Erythroblast (primary cell): ENCODE results near the gene COP1.

Experiments used
- DNase-seq, 2 experiments: peaks; one replicate each; lab custom pipeline; 2025; lab: John Stamatoyannopoulos, UW
- GATA1 ChIP-seq: IDR thresholded peaks from 2 replicates; pipeline ENCODE4 v1.6.1; 2011; ENCODE audit warnings: low read depth, mild to moderate bottlenecking, control low read depth, low read length, moderate library complexity
- POLR2A ChIP-seq: IDR thresholded peaks from 2 replicates; pipeline ENCODE4 v1.6.1; 2011; ENCODE audit warnings: mild to moderate bottlenecking, low read length

Gene COP1

DNA sequence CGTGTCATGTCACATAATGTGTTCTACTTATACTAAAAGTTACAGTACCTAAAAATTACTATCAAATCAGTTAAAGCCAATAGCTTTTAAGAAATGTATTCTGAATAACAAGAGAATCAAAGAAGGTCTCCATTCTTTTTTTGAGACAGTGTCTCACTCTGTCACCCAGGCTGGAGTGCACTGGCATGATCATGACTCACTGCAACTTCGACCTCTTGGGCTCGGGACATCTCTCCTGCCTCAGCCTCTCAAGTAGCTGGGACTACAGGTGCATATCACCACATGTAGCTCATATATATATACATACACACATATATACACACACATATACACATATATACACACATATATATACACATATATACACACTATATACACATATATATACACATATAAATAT is 20.1 kb downstream of the COP1 start:
- TF ChIP-seq GATA1 (no peak), POLR2A (no peak)
- no peak for DNase-seq

DNA sequence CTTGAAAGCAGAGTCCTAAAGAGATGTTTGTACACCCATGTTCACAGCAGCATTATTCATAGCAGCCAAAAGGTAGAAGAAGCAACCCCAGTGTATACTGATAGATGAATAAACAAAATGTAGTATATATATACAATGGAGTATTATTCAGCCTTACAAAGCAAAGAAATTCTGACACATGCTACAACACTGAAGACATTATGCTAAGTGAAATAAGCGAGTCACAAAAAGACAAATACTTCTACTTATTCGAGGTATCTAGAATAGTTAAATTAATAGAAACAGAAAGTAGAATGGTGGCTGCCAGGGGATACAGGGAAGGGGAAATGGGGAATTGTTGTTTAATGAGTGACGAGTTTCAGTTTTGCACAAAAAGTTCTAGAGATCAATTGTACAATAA is 23.5 kb downstream of the COP1 start:
- TF ChIP-seq POLR2A (no peak), GATA1 (no peak)
- no peak for DNase-seq

DNA sequence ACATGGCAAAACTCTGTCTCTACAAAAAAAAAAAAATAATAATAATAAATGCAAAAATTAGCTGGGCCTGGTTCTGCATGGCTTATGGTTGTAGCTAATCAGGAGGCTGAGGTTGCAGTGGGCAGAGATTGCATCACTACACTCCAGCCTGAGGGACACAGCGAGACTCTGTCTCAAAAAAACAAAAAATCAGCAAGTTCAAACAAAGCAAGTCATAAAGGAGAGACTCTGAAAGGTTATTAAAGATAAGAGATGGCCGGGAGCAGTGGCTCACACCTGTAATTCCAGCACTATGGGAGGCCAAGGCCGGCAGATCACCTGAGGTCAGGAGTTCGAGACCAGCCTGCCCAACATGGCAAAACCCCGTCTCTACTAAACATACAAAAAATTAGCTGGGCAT is 28.8 kb downstream of the COP1 start:
- DNase-seq: no peak
- no peak for TF ChIP-seq GATA1
- no peak for TF ChIP-seq POLR2A

DNA sequence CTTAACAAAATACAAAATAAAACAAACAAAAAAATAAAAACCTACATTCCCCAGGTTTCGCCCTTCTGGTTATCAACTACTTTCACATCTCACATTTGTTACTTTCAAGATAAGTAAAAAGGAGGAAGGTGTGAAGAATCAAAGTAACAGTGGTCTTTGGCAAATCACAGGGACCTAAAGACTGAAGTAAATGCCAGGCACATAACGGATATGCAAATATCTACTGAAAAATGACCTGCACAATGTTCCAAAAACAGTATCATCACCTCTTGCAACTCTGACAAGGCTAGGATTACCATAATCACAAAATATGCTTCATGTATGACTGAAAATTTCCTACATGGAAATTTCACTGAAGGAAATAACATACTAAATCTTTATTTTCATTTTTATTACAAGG is 29.3 kb downstream of the COP1 start:
- TF ChIP-seq POLR2A (no peak), GATA1 (no peak)
- DNase-seq: no peak

DNA sequence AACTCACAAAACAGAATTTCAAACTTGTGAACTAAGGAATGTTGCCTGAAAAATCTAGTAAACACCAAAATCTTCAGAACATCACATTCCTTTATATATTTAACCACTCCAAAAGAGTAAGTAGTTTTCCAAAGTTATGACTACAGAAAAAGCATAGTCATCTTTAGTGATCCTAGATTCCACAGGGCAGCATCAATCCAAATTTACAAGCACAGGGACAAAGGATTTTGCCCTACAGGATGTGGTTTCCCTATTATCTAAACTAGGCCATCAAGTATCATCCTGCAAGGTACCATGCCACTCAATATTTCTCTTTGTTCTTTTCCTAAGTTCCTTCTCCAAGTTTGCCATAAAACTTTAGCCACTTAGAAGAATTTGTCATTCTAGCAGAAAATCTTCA is 33.0 kb downstream of the COP1 start:
- no peak for DNase-seq
- TF ChIP-seq POLR2A: no peak
- TF ChIP-seq GATA1: no peak

DNA sequence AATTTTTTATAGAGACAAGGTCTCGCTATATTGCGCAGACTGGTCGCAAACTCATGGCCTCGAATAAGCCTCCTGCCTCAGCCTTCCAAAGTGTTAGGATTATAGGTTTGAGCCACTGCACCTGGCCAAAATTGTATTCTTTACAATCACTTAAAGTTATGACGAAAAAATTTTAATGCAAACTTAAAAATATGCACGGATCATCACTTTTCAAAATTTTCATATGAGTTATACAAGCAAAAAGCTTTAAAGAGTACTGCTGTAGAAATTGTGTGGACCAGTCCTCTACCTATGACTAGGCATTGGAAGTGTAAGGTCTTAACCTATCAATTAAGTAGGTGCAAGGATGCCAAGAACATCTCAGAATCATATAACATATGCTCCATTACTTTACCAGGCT is 34.9 kb downstream of the COP1 start:
- no peak for DNase-seq
- no peak for TF ChIP-seq GATA1
- TF ChIP-seq POLR2A: no peak

DNA sequence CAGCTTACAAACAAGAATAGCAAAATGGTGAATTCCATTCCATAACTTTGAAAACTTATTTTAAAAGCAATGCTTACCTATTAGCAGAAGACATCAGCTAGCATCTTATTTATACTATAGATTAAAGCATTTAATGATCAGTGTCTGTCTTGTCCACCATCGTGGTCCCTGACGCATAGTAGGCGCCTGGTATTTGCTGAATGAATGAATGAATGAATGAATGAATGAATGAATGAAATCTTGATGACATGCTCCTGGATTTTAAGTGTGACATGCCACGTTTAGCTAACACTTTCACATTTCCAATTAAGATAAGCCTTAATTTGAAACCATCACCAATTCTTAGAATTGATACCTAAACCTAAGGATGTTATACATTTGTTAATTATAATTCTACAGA is 39.9 kb downstream of the COP1 start:
- no peak for DNase-seq
- TF ChIP-seq GATA1: no peak
- TF ChIP-seq POLR2A: no peak

DNA sequence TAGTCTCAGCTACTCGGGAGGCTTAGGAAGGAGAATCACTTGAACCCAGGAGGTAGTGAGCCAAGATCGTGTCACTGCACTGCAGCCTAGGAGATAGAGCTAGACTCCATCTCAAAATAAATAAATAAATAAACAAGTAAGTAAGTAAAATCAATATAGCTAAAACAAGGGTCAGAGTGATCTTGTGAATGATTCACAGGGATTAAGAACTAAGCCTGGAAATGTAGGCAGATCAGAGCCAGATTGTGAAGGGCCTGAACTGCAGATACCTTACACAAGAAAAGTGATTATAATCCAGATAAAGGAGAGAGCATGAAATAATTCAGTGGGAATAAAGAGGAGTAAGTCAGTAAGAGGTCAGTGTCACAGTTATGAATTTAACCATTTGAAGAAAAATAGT is 41.5 kb downstream of the COP1 start:
- DNase-seq: no peak
- TF ChIP-seq POLR2A (no peak), GATA1 (no peak)

DNA sequence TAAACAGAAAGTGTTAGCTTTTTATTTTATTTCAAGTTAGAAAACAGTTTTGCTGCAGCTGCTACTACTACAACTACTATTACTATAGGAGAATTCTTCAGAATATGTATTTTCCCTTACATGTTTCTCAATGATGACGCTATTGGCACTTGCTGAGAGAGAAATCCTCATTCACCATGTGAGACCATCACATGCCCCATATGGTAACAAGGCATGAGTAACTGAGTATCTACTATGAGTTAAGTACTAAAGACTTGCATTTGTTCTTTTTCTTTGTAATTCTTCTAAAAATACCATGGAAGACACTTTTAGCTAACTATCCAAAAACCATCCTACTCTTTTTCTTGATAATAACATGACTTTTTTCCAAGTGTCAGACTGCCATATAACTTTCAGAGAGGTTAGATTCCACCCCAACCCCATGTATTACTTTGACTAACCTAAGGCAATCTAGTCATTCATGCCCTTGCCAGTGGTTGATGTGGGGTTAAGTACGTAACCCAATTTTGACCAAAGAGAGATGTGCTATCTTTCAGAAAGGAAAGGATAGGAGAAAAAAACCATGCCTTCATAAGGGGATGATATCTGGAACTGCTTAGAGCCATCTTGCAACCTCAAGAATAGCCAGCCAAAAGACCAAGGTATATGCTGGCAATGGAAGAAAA is 42.9 kb downstream of the COP1 start:
- no peak for TF ChIP-seq GATA1
- no peak for TF ChIP-seq POLR2A
- no peak for DNase-seq

DNA sequence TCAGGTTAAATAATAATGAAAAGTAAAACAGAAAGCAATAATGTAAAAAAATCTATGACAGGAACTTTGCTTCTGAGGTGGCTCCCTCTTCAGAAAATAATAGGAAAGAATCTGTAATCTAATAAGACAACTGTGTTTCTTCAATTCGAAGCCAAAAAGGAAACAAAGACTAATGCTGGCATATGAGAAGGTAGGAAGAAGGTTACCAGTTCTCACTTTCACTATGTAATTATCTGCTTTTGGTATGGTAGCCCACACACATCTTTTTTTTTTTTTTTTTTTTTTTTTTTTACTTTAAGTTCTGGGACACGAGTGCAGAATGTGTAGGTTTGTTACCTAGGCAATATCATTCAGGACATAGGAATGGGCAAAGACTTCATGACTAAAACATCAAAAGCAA is 47.1 kb downstream of the COP1 start:
- DNase-seq: no peak
- no peak for TF ChIP-seq POLR2A
- TF ChIP-seq GATA1: no peak

DNA sequence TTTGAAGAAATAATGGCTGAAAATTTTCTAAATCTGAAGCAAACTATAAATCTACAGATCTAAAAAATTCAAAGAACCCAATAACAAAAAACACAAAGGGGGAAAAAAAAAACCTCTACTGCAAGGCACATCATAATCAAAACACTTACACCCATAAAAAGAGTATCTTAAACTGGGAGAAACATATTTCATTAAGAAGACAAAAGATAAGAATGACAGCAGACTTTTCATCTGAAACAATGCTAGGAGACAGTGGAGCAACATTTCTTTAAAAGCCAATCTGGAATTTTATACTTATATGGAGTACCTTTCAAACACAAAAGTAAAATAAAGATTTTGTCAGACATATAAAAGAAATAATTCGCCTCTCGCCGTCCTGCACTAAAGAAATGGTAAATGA is 49.1 kb downstream of the COP1 start:
- DNase-seq: peak; percentile 3 to 4
- TF ChIP-seq POLR2A (no peak), GATA1 (no peak)

DNA sequence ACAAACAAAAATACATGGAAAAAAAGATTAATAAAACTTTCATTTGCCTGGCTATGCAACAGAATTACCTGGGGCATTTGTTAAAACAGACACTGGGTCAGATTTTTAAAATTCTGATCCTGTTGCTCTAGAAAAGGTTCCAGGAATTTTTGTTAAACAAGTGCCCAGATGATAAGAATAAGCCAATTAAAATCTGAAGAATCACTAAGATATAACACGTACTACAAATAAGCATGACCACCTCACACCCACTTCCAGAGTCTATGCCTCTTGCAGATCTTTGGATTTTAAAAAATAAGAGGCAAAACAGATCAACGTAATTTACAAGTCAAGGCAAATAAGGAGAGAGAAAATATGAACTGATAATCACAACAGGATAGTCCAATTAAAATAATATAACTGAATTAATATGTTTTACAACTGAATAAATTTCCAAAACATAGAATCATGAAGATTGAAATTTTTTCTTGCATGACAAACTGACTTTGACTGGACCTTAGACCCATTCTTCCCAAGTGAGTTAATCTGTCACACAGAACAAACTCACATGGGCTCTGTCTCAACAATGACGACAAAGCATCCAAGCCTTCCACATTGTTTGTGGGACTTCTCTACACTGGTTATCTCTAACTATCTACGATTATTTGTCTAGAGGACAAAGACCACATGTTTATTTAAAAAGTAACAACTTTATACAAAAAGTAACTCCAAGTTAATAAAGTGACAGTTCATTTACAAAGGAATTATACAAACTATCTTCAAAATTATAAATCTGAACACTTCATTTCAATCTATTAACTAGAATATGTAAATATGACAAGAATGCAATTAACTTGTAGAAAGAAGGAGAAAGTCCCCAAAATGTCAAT is 56.9 kb downstream of the COP1 start:
- DNase-seq: no peak
- TF ChIP-seq POLR2A: no peak
- TF ChIP-seq GATA1: no peak

DNA sequence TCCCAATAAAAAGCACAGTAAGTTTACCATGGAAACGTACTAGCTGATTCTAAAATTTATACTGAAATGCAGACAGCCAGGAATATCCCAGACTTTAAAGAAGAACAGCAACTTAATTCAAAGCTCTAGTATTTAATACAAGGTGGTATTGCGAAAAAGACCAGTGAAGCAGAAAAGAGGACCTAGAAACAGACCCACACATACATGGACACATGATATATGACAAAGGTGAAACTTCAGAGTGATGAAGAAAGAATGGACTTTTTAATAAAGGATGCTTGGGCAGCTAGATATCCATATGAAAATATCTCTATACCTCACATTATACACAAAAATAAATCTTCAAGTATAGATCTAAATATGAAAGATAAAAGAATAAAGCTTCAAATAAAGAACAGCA is 62.6 kb downstream of the COP1 start:
- DNase-seq: no peak
- TF ChIP-seq GATA1 (no peak), POLR2A (no peak)

DNA sequence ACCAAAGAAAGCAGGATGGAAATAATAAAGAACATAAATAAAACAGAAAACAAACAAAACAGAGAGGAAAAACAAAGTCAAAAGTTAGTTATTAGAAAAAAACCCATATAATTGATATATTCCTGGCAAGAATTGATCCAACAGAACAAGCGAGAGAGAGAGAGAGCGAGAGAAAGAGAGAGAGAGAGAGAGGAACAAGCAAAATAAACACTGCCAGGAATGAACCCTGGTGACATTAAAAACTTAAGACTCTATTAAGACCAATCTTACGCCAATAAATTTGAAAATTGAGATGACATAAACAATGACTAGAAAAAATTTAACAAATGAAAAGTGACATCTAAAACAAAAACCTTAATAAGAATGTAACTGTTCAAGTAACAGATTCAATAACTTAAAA is 64.1 kb downstream of the COP1 start:
- TF ChIP-seq POLR2A: no peak
- no peak for TF ChIP-seq GATA1

More for the DNA sequence above, 64.1 kb downstream of the COP1 start:
- DNase-seq: no peak
